Esophagus mucosa (tissue), 1 donor: ENCODE data around the gene EIF5AL1. TPM values are rescaled to one million over a fixed set of nuclear protein-coding genes. Genes with fewer than 3 reads are reported as not detected.
"Not testable (repeated sequence)": the region's sequence is repeated elsewhere in the genome, so short reads cannot be mapped to it uniquely, and the experiment has no call there.

Experiments used
- ATAC-seq: fragments of 200-7000 bp; cut with Tn5 transposase; one replicate; pipeline ENCODE4 v1.9.1; 2020
- total RNA-seq: library from RNA; stranded (reverse); gene quantifications from one replicate; pipeline ENCODE4 v1.2.4, GENCODE V29; 2023
- donor health status: DM: yes; HTN: yes; CAD: no.

The EIF5AL1 gene
- total RNA-seq, 1 donor from 2014 or later: 1.7 TPM

- not testable (repeated sequence) for ATAC-seq
These were observed 4.3 kb downstream of the EIF5AL1 start for GRCh38 chr10:79516532-79517205.

- not testable (repeated sequence) for ATAC-seq
These were observed 5.2 kb downstream of the EIF5AL1 start for GRCh38 chr10:79517567-79517966.

- ATAC-seq: not testable (repeated sequence)
These were observed 9.4 kb downstream of the EIF5AL1 start for GRCh38 chr10:79521751-79522150.

GRCh38 chr10:79522464-79522863, 10.1 kb downstream of the EIF5AL1 start:
- not testable (repeated sequence) for ATAC-seq

GRCh38 chr10:79523157-79523853, 11.0 kb downstream of the EIF5AL1 start:
- ATAC-seq: not testable (repeated sequence)

GRCh38 chr10:79525049-79525710, 12.8 kb downstream of the EIF5AL1 start:
- ATAC-seq: not testable (repeated sequence)

GRCh38 chr10:79528261-79528660, 15.9 kb downstream of the EIF5AL1 start:
- ATAC-seq: not testable (repeated sequence)

GRCh38 chr10:79533142-79533902, 21.0 kb downstream of the EIF5AL1 start:
- ATAC-seq: not testable (repeated sequence)

GRCh38 chr10:79533903-79534175, 21.5 kb downstream of the EIF5AL1 start:
- ATAC-seq: not testable (repeated sequence)

- ATAC-seq: not testable (repeated sequence)
These were observed 26.0 kb downstream of the EIF5AL1 start for GRCh38 chr10:79538311-79538710.

GRCh38 chr10:79540930-79541329, 28.6 kb downstream of the EIF5AL1 start:
- not testable (repeated sequence) for ATAC-seq

- ATAC-seq: no peak
These were observed 30.3 kb downstream of the EIF5AL1 start for GRCh38 chr10:79542626-79543025.

GRCh38 chr10:79544408-79544807, 32.1 kb downstream of the EIF5AL1 start:
- not testable (repeated sequence) for ATAC-seq

- ATAC-seq: not testable (repeated sequence)
These were observed 32.8 kb downstream of the EIF5AL1 start for GRCh38 chr10:79544926-79545659.

GRCh38 chr10:79547128-79547527, 34.8 kb downstream of the EIF5AL1 start:
- ATAC-seq: not testable (repeated sequence)

GRCh38 chr10:79547973-79548372, 35.6 kb downstream of the EIF5AL1 start:
- no peak for ATAC-seq

- ATAC-seq: no peak
These were observed 39.8 kb downstream of the EIF5AL1 start for GRCh38 chr10:79552143-79552542.

- ATAC-seq: no peak
These were observed 43.3 kb downstream of the EIF5AL1 start for GRCh38 chr10:79555354-79556309.

- not testable (repeated sequence) for ATAC-seq
These were observed 44.6 kb downstream of the EIF5AL1 start for GRCh38 chr10:79556961-79557360.

- peak; percentile 69 for ATAC-seq
These were observed 47.4 kb downstream of the EIF5AL1 start for GRCh38 chr10:79559726-79560125.

GRCh38 chr10:79560160-79560709, 47.9 kb downstream of the EIF5AL1 start, which contains the start of gene SFTPA2:
Gene SFTPA2, minus strand, starts transcription at chr10:79560407. Its CDS starts 924 bp downstream, at chr10:79559483.
- peak; percentile 21 for ATAC-seq
